Fibroblast of gingiva (primary cell): ENCODE measurements around the gene ZNF408.

Experiments
- DNase-seq: peaks from one replicate; pipeline ENCODE4 v3.0.0-alpha.2; 2011; ENCODE audit warnings: low read depth

The ZNF408 gene

GRCh38 chr11:46727952-46728658 is 27.3 kb downstream of the ZNF408 start:
- no peak for DNase-seq

GRCh38 chr11:46728659-46729040 is 27.8 kb downstream of the ZNF408 start:
- no peak for DNase-seq

GRCh38 chr11:46729110-46730027 is 28.5 kb downstream of the ZNF408 start:
- DNase-seq = no peak

GRCh38 chr11:46731545-46731944 is 30.7 kb downstream of the ZNF408 start:
- no peak for DNase-seq

GRCh38 chr11:46733234-46733633 is 32.4 kb downstream of the ZNF408 start:
- no peak for DNase-seq

- DNase-seq = no peak
Observed at GRCh38 chr11:46736146-46736545, 35.3 kb downstream of the ZNF408 start.

GRCh38 chr11:46736615-46737014 is 35.8 kb downstream of the ZNF408 start:
- DNase-seq = no peak

- DNase-seq = no peak
Observed at GRCh38 chr11:46737699-46738098, 36.9 kb downstream of the ZNF408 start.

- DNase-seq = no peak
Observed at GRCh38 chr11:46738887-46739286, 38.1 kb downstream of the ZNF408 start.

GRCh38 chr11:46741600-46742484 is 41.0 kb downstream of the ZNF408 start:
- no peak for DNase-seq

- DNase-seq = no peak
Observed at GRCh38 chr11:46743043-46743442, 42.2 kb downstream of the ZNF408 start.

- DNase-seq = no peak
Observed at GRCh38 chr11:46743693-46744339, 43.0 kb downstream of the ZNF408 start.

- no peak for DNase-seq
Observed at GRCh38 chr11:46745328-46745727, 44.5 kb downstream of the ZNF408 start.

- DNase-seq = no peak
Observed at GRCh38 chr11:46745995-46746394, 45.2 kb downstream of the ZNF408 start.

GRCh38 chr11:46747150-46747549 is 46.3 kb downstream of the ZNF408 start:
- DNase-seq = no peak
